Embryonic facial prominence (tissue), 1 donor: Measurements from ENCODE around the gene KIF5C.

ENCODE experiments used
- DNase-seq: peaks from one replicate; pipeline ENCODE4 v3.0.0-alpha.2; 2016; ENCODE audit errors: extremely low spot score

Gene KIF5C

DNA sequence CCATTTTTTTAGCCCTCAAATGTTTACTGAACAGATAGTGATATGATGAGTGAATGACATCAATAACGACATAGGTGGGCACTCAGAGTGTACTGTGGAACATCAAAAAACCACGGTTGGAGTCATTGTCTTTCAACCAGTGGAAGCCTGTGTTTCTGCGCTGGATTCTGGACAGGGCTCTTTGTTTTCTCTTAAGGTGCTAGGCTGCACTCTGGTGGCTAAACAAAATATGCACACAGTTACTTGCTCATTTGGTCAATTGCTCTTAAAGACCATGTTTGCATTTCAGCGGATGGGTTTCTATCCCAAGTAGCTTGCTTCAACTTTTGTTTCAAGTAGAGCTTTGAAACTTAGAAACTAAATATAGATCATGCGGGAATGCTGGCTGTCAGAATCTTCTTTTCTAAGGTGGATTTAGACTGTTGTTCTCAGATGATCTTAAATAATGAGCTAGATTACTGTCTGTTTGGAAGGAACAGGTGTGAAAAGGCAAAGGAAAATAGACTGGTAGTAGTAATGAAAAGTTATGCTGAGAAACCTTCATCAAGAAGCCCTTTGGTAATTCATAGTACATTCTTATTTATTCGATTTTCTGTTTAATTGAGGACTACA is 115.0 kb downstream of the KIF5C start:
- peak; percentile 71 for DNase-seq

DNA sequence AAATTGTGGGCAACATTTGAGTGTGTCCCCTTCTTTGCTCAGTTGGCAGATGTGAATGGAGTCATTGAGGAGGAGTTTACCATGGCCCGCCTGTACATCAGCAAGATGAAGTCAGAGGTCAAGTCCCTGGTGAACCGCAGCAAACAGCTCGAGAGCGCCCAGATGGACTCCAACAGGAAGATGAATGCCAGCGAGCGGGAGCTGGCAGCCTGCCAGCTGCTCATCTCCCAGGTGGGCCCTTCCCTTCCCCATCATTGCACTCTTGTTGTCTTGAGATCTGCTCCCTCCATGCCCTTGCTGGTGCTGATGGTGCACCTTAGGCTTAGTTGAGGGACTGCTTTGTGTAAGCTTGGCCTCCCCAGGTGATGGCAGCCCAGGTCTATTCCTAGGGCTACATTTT is 115.9 kb downstream of the KIF5C start:
- DNase-seq = no peak

DNA sequence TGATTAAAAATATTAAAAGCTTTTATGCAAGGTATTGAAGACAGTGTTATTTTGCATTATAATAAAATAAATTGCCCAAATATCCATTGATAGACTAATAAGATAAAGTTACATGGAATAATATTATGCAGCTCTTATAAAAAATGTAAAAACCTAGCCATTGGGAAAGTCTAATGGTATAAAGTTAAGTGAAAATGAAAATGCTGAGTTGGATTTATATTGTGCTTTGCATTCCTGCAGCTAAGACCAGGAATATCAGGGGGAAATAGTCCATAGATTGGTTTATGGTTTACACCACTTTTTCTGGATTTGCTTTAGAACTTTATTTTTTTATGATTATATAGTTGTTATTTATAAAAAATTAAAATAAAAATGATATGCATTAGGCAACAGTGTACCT is 117.4 kb downstream of the KIF5C start:
- DNase-seq = no peak

DNA sequence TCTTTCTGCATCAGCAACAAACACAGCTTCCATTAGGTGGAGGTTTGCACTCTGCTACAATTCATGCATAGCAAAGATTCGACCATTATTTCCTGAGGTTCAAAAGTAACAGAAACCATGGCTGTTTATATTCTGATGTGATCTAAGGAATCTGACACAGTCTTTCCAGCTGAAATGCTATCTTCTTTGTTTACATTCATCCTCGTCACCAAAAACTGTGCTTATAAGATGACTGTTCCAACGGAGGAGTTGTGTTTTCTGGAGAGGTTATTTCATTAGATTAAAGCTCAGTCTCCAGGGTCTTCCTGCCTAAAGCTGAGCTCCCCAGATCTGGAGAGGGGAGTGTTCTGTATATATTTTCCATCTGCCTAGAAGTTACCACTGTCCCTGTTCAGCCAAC is 118.3 kb downstream of the KIF5C start:
- DNase-seq = no peak

DNA sequence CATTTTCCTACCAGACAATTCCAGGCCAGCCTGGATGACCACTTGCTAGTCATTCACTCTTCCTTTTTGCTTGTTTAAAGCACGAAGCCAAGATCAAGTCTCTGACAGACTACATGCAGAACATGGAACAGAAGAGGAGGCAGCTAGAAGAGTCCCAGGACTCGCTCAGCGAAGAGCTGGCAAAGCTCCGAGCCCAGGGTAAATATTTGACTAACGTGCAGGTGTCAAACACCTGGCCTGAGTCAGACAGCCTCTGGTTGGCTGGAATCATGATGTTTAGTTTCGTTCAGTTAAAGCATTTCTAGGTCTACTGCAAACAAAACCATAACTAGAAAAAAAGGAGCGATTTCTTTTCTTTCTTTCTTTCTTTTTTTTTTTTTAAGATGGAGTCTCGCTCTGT is 119.3 kb downstream of the KIF5C start:
- no peak for DNase-seq

DNA sequence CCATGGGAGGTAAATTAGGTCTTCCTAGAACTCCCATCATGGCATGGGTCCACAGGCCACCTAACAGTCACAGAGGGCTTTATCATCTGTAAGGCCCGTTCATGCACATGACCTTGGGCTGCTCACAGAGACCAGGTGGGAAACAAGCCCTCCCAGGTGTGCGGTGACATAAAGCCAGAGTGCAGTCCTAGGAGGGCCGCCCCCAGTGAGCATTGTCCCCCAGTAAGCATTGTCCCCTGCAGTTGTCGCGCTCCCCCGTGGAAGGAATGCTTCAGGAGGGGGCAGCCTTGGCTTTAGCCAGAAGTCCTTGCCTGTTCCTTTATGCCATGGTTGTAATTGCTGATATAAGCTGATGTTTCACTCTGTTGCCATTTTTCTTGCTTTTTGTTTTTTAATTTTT is 121.8 kb downstream of the KIF5C start:
- DNase-seq = no peak

DNA sequence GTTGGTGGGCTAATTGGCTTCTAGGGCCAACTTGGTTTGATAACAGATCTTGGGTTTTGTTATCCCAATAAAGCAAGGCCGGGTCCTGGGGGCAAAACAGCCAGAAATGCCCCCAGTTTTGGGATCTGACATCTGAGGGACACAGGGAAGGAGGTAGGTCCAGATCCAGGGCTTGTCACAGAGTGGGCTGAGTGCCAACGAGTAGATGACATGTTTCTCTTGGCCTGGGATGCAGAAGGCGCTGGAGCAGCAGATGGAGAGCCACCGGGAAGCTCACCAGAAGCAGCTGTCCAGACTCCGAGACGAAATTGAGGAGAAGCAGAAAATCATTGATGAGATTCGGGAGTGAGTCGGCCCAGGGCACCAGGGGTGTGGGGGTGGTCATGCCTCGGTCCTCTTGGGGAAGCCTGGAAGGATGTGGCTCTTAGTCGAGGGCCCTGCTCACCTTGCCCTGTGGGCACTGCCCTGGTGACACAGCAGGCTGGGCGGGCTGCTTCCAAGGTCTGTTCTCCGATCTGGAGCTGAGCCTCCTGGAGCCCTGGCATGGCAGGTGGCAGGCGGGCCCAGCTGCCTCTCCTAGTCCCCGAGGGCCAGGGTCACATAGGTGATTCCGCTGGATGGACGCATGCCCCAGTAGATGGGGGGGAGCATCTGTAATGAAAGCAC is 123.3 kb downstream of the KIF5C start:
- no peak for DNase-seq

DNA sequence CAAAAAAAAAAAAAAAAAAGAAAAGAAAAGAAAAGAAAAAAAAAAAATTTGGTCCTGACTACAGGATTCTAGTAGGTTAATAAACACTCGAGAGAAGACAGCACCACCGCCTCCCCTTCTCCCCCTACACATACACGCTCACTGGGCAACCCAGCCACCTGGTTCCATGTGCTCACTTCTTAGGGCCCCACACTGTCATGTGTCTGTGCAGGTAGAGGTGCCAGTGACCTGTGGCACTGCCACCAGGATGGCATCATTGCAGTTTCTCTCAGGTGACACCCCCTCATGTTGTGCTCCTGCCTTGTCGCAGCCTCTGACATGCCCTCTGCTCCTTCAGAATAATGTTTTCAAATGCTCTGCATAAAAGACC is 123.8 kb downstream of the KIF5C start:
- DNase-seq = no peak

DNA sequence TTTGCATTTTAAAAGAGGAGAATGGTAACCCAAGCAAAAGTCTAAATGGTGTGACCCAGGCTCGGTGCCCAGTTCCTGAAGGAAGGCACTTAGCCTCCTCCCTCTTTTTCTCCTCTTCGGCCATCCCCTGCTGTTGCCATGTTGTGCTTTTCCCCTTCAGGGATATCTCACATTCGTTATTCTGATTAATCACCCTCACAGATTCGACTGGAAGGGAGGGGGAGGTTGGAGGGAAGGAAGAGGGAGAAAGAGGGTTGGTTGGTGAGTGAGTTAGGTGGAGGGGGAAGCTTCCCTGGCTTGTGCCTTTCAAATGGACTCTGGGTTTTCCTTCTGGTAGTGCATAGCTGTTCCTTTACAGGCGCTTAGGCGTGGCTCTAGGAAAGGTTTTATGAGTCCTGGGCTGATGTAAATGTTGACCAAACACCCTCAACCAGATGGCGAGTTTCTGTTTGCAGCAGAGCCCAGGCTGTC is 124.5 kb downstream of the KIF5C start:
- no peak for DNase-seq

DNA sequence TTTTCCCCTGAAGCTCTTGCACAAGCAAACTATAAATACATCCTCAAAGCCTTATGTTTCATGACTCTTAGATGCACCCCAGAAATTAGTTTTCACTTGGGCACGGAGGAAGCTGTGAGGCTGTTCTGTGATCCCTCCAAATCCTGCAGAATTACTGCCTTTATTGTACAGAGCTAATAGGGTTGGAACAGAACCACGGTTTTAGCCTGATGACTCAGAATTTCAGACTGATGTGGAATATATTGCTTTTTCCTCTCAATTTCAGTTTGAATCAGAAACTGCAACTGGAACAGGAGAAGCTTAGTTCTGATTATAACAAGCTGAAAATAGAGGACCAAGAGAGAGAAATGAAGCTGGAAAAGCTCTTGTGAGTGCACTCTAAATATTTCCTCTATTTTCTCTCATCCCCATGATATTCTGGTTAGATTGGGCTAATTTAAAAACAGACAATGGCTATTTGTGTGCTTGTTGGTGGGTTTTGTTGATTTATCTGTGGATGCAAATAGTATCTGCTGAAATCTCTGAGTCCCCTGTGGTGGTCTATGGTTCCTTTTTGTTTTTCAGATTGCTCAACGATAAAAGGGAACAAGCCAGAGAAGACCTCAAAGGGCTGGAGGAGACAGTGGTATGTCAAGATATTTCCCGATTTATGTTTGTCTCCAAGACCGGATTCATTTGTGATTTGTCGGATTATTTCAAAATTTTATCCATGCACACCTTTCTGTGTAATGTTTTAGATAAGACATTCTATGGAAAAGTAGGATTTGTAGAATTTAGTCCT is 125.3 kb downstream of the KIF5C start:
- DNase-seq = no peak

DNA sequence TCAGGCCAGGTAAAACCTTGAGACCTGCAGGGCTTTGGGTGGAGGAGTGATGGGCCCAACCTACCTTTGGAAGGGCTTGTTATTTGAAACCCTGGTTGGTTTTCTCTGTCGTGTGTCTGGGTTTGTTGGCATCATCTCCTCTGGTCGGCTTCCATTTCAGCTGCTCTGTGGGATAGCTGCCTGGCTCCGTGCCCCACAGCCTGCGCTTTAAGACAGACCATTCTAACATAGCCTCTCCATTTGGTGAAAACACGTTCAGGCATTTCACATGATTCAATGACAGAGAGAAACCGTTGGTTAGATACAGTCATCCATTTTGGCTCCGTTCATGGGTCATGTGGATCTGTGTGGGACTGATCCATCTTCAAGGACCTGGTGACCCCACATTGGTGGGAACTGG is 126.5 kb downstream of the KIF5C start:
- no peak for DNase-seq

DNA sequence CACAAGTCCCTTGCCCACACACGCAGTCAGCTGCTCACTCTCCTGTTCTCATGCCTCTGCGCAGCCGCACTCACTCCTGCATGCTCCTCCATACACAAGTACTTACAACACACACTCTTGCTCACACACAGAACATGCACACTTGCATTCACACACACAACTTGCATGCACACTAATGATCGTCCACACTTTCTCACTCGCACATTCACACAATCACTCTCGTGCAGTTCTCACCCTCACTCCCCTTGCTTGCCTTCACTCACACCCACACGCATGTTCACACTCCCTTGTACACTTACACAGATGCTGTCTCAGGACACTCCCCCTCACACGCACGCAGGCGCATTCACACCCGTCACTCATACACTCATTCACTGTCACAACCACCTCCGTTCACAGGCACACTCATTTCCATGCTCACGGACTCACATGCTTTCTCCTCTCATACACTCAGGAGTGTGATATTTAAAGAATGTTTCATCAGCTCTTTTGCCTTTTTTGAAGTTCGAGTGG is 127.4 kb downstream of the KIF5C start:
- no peak for DNase-seq

DNA sequence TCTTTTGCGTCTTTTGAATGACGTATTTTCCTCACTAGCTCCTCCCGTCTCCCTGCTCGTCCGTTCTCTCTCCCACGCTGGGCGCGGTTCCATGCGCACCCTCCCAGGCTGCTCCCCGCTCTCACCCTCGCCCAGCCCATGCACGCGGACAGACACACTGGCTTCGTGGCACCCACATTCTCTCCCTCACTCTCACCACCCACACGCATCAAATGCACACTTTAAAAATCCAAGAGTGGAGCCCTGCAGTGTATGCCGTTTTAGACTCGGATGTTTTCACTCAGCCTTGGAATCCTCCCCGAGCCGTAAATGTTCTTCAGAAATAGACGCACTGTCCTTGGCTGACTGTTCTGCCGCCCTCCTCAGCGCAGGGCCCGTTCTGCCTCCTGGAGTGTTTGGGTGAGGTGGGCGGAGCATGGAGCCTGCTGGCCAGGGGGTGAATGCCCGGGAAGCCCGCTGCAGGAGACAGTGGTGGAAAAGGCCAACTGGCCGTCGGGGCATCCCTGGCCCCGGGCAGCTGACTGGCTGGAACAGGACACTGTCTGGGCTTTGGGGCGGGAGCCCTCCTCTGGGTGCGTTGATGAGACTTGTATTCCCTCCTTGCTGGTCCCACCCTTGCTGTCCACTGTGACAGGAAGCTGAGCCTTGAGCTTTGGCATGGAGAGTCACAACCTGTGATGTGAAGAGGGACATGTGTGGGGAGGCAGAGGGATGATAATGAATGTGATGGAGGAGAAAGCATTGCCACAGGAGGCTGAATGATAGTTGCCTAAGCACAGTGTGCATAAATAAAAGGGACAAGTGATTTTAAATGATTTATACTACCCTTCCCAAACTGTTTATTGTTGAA is 128.1 kb downstream of the KIF5C start:
- no peak for DNase-seq

DNA sequence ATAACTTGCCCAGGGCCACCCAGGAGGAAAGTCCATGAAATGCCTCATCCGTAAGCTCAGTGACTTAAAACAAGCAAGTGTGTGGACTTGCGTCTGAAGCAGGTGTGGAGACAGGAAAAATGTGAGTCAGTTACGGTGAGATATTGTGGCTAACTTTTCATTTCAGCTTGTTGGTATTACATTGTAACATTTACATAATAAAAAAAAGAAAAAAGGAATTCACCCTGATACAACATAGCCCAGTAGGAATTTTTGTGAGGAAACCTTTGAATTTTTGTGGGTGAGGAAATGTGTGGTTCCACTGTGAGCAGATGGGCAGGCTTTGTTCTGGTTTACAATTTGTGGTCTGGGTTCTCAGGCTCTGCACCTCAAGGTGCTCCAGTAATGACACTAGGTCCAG is 129.8 kb downstream of the KIF5C start:
- no peak for DNase-seq

DNA sequence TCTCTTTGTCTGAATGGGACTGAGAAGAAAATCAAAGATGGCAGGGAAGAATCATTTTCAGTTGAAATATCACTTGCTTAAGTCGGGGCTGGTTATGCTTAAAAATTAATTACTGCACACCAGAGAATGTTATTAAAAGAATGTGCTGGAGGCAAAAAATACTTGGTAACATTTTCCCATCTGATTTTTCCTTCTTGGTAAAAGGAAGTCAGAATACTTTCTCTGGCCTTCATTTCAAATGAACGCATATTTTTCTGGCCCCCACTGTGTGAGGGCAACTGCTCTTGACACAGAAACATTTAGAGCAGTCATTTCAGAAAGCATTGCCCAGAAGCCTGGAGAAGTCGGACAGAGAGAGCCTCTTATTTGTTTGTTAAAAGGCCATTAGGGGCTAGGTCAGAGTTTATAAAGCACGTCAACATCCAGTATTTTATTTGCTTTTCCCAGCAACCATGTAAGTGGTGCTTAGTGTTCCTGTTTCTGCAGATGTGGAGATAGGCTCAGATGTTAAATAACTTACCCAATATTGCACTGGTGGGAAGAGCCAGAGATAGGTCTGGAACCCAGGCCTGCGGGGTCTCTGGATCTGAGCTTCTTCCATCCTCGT is 130.5 kb downstream of the KIF5C start:
- no peak for DNase-seq

DNA sequence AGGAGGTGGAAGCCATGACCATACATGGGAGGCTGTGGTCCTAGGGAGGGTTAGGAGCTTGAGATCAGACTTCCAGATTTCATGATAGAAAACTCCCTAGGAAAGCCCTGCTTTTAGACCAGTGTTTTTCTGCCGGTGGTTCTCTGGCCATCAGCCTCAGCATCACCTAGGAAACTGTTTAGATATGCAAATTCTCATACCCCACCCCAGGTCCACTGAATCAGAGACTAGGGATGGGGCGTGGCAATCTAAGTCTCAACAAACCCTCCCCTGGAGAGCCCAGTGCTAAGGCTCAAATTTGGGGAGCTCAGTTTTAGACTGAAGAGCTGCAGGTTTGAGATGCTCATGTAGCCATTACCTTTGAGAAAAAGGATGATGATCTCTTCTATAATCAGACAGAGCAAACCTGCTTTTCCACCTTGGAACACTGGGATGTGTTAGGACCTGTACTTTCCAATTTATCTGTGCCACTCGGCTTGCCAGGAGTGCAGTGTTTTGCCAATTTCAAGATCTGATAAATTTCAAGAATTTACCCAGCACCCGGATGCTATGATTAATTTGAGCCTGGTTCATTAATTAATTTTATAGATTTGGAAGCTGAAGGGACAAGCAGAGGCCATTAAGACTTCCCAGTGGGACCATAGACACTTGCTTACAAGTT is 132.0 kb downstream of the KIF5C start:
- no peak for DNase-seq

DNA sequence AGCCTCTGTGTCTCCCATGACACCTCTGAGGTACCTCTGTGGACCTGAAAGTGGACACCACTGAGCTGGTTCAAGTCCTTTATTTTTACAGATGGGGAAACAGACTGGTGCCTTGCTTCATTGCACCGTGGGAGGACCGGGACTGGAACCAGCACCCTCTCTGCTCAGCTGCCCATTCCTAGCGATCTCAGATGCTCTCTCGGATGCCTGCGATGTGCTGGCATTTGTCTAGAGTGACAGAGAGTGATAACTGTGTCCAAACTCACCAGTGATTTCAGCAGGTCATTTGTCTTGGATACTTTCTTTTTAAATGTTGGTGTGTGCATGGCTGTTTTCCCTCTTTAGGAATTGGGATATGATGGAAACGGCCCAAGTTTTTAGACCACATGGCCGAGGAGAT is 133.4 kb downstream of the KIF5C start:
- no peak for DNase-seq

DNA sequence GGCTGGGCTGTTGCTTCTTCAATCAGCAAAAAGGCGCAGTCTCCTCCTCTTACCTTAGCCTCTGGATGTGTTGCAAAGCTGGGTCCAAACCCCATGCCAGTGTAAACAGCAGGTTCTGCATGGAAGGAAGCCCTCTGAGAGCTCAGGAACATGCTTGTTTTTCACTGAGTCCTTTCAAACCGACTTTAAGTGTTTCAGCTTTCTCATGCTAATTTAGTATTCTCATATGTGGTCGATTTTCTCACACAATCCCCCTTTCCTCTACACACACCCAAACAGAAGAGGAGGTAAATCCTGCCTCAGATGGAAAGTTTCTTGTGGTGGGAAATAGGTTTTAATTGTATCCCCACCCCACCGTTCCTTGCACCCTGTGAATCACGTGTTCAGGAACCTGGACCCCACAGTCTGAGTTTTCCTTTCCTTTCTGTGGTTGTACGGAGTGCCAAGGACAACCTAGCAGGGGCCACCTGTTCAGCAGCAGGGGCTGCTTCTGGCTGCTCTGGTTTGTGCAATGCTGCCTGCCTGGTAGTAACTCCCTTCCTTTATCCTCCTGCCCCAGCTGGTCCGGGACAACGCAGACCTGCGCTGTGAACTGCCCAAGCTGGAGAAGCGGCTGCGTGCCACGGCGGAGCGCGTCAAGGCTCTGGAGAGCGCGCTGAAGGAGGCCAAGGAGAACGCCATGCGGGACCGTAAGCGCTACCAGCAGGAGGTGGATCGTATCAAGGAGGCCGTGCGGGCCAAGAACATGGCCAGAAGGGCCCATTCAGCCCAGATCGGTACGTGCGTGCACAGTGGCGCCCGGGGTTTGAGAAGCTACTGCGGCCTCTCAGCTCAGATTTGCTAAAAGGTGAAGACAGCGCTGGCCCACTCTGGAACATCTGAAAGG is 134.8 kb downstream of the KIF5C start:
- DNase-seq = no peak

DNA sequence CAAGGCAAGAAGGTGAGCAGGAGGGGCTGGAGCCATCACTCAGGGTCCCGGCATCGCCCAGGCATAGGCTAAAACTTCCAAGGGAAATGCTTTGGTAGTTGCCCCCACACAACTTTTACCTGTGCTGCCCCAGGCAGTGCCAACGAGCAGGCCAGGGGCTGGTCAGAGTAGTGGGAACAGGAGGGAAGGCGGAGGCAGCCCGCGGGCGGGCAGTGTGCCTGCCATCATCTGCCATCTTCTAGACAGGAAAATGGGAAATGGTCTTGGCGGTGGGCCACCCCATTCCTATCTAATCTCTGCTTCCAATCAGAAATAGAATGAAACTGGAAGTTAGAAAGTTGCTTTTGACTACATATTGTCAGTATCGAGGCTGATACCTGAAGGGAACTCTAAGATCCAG is 137.5 kb downstream of the KIF5C start:
- DNase-seq = no peak

DNA sequence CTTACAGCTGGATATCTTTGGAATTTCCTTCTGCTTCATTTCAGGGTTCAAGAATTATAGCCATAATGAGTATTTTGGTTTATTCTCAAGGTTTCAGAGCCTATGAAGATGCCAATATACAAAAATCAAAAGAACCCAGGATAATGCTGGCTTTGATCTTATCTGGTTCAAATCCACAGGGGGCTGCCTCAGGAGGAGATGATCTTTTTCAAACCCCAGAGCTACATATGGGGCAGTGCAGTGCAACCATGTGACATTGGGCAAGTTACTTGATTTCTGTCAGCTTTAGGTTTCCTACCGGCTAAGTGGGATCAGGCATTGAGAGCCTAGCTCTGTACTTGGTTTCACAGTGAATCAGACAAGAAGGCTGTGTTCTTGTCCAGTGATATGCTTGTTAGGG is 140.5 kb downstream of the KIF5C start:
- no peak for DNase-seq
